H1 (cell line): Measurements from ENCODE around the gene NOTUM. TPM values are rescaled to one million over a fixed set of nuclear protein-coding genes. Genes with fewer than 3 reads are reported as not detected.

Experiments
- CTCF ChIA-PET: fragments of 300-600 bp; sonication (Branson Sonifier 250); formaldehyde crosslinking; loops from one replicate; lab custom pipeline; 2021; ENCODE audit not compliant: partially characterized antibody; lab: Charles Lee
- POLR2A ChIA-PET: fragments of 300-600 bp; sonication (Branson Sonifier 250); formaldehyde crosslinking; loops from one replicate; lab custom pipeline; 2021; ENCODE audit warnings: inconsistent platforms; ENCODE audit not compliant: partially characterized antibody; lab: Charles Lee
- DNase-seq, 2 experiments: peaks; one replicate each; pipeline versions ENCODE4 v3.0.0 to v3.0.0-alpha.2; 2010 to 2022; ENCODE audit warnings: low spot score in 2 of 2, low read depth in 1 of 2, mixed read lengths in 1 of 2
- FAIRE-seq: peaks from 2 replicates; lab custom pipeline; 2011; peaks lifted over from hg19 to GRCh38; lab: Jason Lieb, UNC
- H2AFZ ChIP-seq: 2 replicates; pipeline ENCODE4 v1.8.1; 2012; ENCODE audit warnings: low read length, inconsistent platforms
- H2AK5ac ChIP-seq: 2 replicates; pipeline ENCODE4 v1.6.1; 2013; ENCODE audit warnings: low read depth, low read length
- H2BK120ac ChIP-seq: replicated peaks from 2 replicates; pipeline ENCODE3; 2013; ENCODE audit warnings: low read depth, low read length, inconsistent platforms
- H2BK12ac ChIP-seq: 2 replicates; pipeline ENCODE4 v1.6.1; 2013; ENCODE audit warnings: low read depth, low read length
- H2BK15ac ChIP-seq: 2 replicates; pipeline ENCODE4 v1.6.1; 2013; ENCODE audit warnings: low read length
- H2BK20ac ChIP-seq: 2 replicates; pipeline ENCODE4 v1.6.1; 2013; ENCODE audit warnings: low read length
- H2BK5ac ChIP-seq: 2 replicates; pipeline ENCODE4 v1.6.1; 2013; ENCODE audit warnings: low read depth, low read length
- H3K14ac ChIP-seq: 2 replicates; pipeline ENCODE4 v1.6.1; 2013; ENCODE audit warnings: inconsistent platforms; ENCODE audit not compliant: insufficient read length
- H3K18ac ChIP-seq: 2 replicates; pipeline ENCODE4 v1.6.1; 2013; ENCODE audit warnings: low read length; ENCODE audit errors: extremely low read depth
- H3K23ac ChIP-seq: 2 replicates; pipeline ENCODE4 v1.6.1; 2013; ENCODE audit warnings: inconsistent platforms; ENCODE audit not compliant: insufficient read length
- H3K23me2 ChIP-seq: 2 replicates; pipeline ENCODE4 v1.6.1; 2013; ENCODE audit warnings: low read depth, low read length
- H3K27ac ChIP-seq: 2 replicates; pipeline ENCODE4 v1.6.1; 2011; ENCODE audit warnings: low read depth, low read length, inconsistent platforms
- H3K27me3 ChIP-seq, 4 experiments: replicated peaks in 1 of 4; 1 replicate in 1 of 4; 2 replicates in 3 of 4; pipeline versions ENCODE4 v1.6.1 to v1.8.1; 2011 to 2013; ENCODE audit warnings: low read length in 3 of 4, mild to moderate bottlenecking in 3 of 4, inconsistent platforms in 2 of 4, mixed read lengths in 2 of 4, moderate library complexity in 1 of 4; ENCODE audit not compliant: control insufficient read depth in 3 of 4, insufficient read depth in 3 of 4; ENCODE audit errors: extremely low read depth in 1 of 4
- H3K36me3 ChIP-seq, 4 experiments: 2 replicates each; pipeline versions ENCODE4 v1.6.1 to v1.8.1; 2011 to 2013; ENCODE audit warnings: mild to moderate bottlenecking in 4 of 4, low read length in 3 of 4, moderate library complexity in 2 of 4, control low read depth in 1 of 4, inconsistent platforms in 1 of 4; ENCODE audit not compliant: insufficient read depth in 4 of 4, control insufficient read depth in 2 of 4
- H3K4ac ChIP-seq: replicated peaks from 2 replicates; pipeline ENCODE3; 2013; ENCODE audit warnings: low read length, low read depth, mixed read lengths, inconsistent platforms; ENCODE audit not compliant: insufficient read length
- H3K4me1 ChIP-seq, 4 experiments: replicated peaks in 1 of 4; 1 replicate in 1 of 4; 2 replicates in 3 of 4; pipeline versions ENCODE4 v1.6.1 to v1.8.1; 2011 to 2013; ENCODE audit warnings: low read length in 3 of 4, inconsistent platforms in 2 of 4, mixed read lengths in 1 of 4; ENCODE audit not compliant: insufficient read depth in 4 of 4, control insufficient read depth in 3 of 4
- H3K4me2 ChIP-seq, 2 experiments: 2 replicates each; pipeline versions ENCODE4 v1.6.1 to v1.8.1; 2011 to 2013; ENCODE audit warnings: low read depth in 2 of 2, low read length in 2 of 2, control low read depth in 1 of 2, inconsistent platforms in 1 of 2, mild to moderate bottlenecking in 1 of 2; ENCODE audit not compliant: insufficient read depth in 1 of 2
- H3K4me3 ChIP-seq, 4 experiments: fragments of 200-600, 300-600 bp in 1 of 4; sonication (generic), shearing (Covaris generic), sonication (Bioruptor Twin) in 1 of 4; 2 replicates each; pipeline versions ENCODE4 v1.5.1 to v1.8.1; 2011 to 2016; ENCODE audit warnings: low read length in 4 of 4, low read depth in 3 of 4, control low read depth in 2 of 4, inconsistent platforms in 2 of 4, mild to moderate bottlenecking in 2 of 4, mixed read lengths in 1 of 4, moderate library complexity in 1 of 4; ENCODE audit not compliant: insufficient read depth in 2 of 4; ENCODE audit errors: extremely low read depth in 1 of 4
- H3K56ac ChIP-seq: replicated peaks from 2 replicates; pipeline ENCODE3; 2013; ENCODE audit warnings: low read depth, mild to moderate bottlenecking, mixed read lengths, low read length, inconsistent platforms; ENCODE audit not compliant: insufficient read length
- H3K79me1 ChIP-seq: 2 replicates; pipeline ENCODE4 v1.6.1; 2013; ENCODE audit warnings: low read depth, low read length, control low read depth
- H3K79me2 ChIP-seq, 2 experiments: 2 replicates each; pipeline versions ENCODE4 v1.6.1 to v1.8.1; 2012 to 2013; ENCODE audit warnings: low read length in 2 of 2, mild to moderate bottlenecking in 2 of 2, inconsistent platforms in 1 of 2; ENCODE audit not compliant: insufficient read depth in 2 of 2, control insufficient read depth in 1 of 2
- H3K9ac ChIP-seq, 4 experiments: replicated peaks in 1 of 4; 1 replicate in 1 of 4; 2 replicates in 3 of 4; pipeline versions ENCODE4 v1.6.1 to v1.8.1; 2011 to 2013; ENCODE audit warnings: low read depth in 3 of 4, low read length in 3 of 4, control low read depth in 2 of 4, mild to moderate bottlenecking in 2 of 4, moderate library complexity in 2 of 4, inconsistent platforms in 1 of 4; ENCODE audit errors: extremely low read depth in 1 of 4
- H3K9me3 ChIP-seq, 2 experiments: 2 replicates each; pipeline versions ENCODE4 v1.6.1 to v1.8.1; 2012 to 2013; ENCODE audit warnings: mild to moderate bottlenecking in 2 of 2, moderate library complexity in 2 of 2, control low read depth in 1 of 2, inconsistent platforms in 1 of 2, low read depth in 1 of 2, low read length in 1 of 2, mixed read lengths in 1 of 2; ENCODE audit not compliant: insufficient read depth in 2 of 2
- H4K20me1 ChIP-seq, 2 experiments: replicated peaks in 1 of 2; 2 replicates each; pipeline versions ENCODE3 to v1.8.1; 2011 to 2013; ENCODE audit warnings: inconsistent platforms in 2 of 2, low read length in 2 of 2, mild to moderate bottlenecking in 1 of 2; ENCODE audit not compliant: insufficient read depth in 2 of 2, control insufficient read depth in 1 of 2
- H4K5ac ChIP-seq: 2 replicates; pipeline ENCODE4 v1.6.1; 2013; ENCODE audit warnings: low read length, low read depth, mixed read lengths, inconsistent platforms; ENCODE audit not compliant: insufficient read length
- H4K8ac ChIP-seq: 2 replicates; pipeline ENCODE4 v1.8.0; 2013; ENCODE audit warnings: mild to moderate bottlenecking, moderate library complexity, low read length, inconsistent platforms; ENCODE audit not compliant: insufficient read depth; ENCODE audit errors: extremely low read depth
- H4K91ac ChIP-seq: replicated peaks from 2 replicates; pipeline ENCODE3; 2013; ENCODE audit warnings: low read length, mixed read lengths, inconsistent platforms; ENCODE audit not compliant: insufficient read length
- EGR1 ChIP-seq: IDR thresholded peaks from 2 replicates; pipeline ENCODE4 v1.6.1; 2011; ENCODE audit warnings: low read depth, low read length, borderline replicate concordance
- KDM1A ChIP-seq: fragments of 200-600, 300-600 bp; sonication (generic); IDR thresholded peaks from 2 replicates; pipeline ENCODE4 v1.7.1; 2016; ENCODE audit warnings: mild to moderate bottlenecking, low read length, borderline replicate concordance
- NANOG ChIP-seq: IDR thresholded peaks from 2 replicates; pipeline ENCODE4 v1.6.1; 2011; ENCODE audit warnings: low read length, low read depth, mild to moderate bottlenecking, inconsistent platforms; ENCODE audit not compliant: insufficient read depth, poor library complexity, severe bottlenecking
- POU5F1 ChIP-seq: IDR thresholded peaks from 2 replicates; pipeline ENCODE4 v1.6.1; 2011; ENCODE audit warnings: low read depth, mild to moderate bottlenecking, low read length, moderate library complexity
- RAD21 ChIP-seq, 2 experiments: IDR thresholded peaks in 1 of 2; conservative IDR thresholded peaks in 1 of 2; 2 replicates each; pipeline ENCODE4 v1.6.1; 2011; ENCODE audit warnings: low read depth in 2 of 2, low read length in 2 of 2, improper control_type of control experiment in 1 of 2, inconsistent platforms in 1 of 2, mild to moderate bottlenecking in 1 of 2, moderate library complexity in 1 of 2
- RXRA ChIP-seq: IDR thresholded peaks from 2 replicates; pipeline ENCODE4 v1.6.1; 2011; ENCODE audit warnings: low read depth, mild to moderate bottlenecking, low read length, moderate library complexity; ENCODE audit not compliant: insufficient read depth
- SAP30 ChIP-seq: fragments of 300-600 bp; sonication (generic); IDR thresholded peaks from 2 replicates; pipeline ENCODE4 v1.7.1; 2012; ENCODE audit warnings: low read length, moderate library complexity, mild to moderate bottlenecking, inconsistent platforms; ENCODE audit not compliant: insufficient read depth, insufficient replicate concordance
- SIX5 ChIP-seq: IDR thresholded peaks from 2 replicates; pipeline ENCODE4 v1.6.1; 2011; ENCODE audit warnings: mild to moderate bottlenecking, low read depth, low read length
- SP1 ChIP-seq: IDR thresholded peaks from 2 replicates; pipeline ENCODE4 v1.6.1; 2011; ENCODE audit warnings: low read depth, low read length
- TBP ChIP-seq: IDR thresholded peaks from 2 replicates; pipeline ENCODE4 v1.6.1; 2011; ENCODE audit warnings: low read depth, low read length, improper control_type of control experiment
- TEAD4 ChIP-seq: IDR thresholded peaks from 2 replicates; pipeline ENCODE4 v1.6.1; 2012; ENCODE audit warnings: low read depth, low read length, inconsistent platforms, mixed read lengths
- WGBS, 2 experiments: shearing (Covaris generic) in 1 of 2; methylation state at CpG; one replicate each; pipeline versions ENCODE4 v1.1.6 to v1.1.7; 2013 to 2015; ENCODE audit warnings: low lambda C conversion rate in 2 of 2, mixed read lengths in 2 of 2, inconsistent platforms in 1 of 2, low coverage in 1 of 2, missing lambda C conversion rate in 1 of 2; ENCODE audit not compliant: insufficient replicate concordance in 2 of 2, insufficient coverage in 1 of 2, insufficient read length in 1 of 2; ENCODE audit errors: extremely low coverage in 1 of 2, missing lambda C conversion rate in 1 of 2; 5-methylcytosine and 5-hydroxymethylcytosine counted together
- polyA plus RNA-seq, 7 experiments: library from polyadenylated mRNA; depleted of rRNA in 3 of 7; stranded (reverse) in 5 of 7; unstranded in 2 of 7; fragments of >200 nt in 5 of 7; fragments of 200-250 nt in 2 of 7; gene quantifications; 1 replicate in 5 of 7; 2 replicates in 1 of 7; 4 replicates in 1 of 7; pipeline versions ENCODE4 v1.2.1 to v1.2.3, GENCODE V29; 2011 to 2013; ENCODE audit warnings: missing spikeins in 2 of 7, mixed read lengths in 2 of 7
- total RNA-seq: library from RNA; stranded (reverse); fragmentation: NEBNext Ultra II Directional; extraction: Animal tissue kit (Norgen Biotek cat#: 25700); gene quantifications from 2 replicates; pipeline ENCODE4 v1.2.1, GENCODE V29; 2021

Gene NOTUM
- total and polyA plus RNA-seq, 2 of the 8 experiments (the other 6 are each of a cell fraction or from before 2014, with no cell fraction given): 0.45 to 0.76 TPM

DNA sequence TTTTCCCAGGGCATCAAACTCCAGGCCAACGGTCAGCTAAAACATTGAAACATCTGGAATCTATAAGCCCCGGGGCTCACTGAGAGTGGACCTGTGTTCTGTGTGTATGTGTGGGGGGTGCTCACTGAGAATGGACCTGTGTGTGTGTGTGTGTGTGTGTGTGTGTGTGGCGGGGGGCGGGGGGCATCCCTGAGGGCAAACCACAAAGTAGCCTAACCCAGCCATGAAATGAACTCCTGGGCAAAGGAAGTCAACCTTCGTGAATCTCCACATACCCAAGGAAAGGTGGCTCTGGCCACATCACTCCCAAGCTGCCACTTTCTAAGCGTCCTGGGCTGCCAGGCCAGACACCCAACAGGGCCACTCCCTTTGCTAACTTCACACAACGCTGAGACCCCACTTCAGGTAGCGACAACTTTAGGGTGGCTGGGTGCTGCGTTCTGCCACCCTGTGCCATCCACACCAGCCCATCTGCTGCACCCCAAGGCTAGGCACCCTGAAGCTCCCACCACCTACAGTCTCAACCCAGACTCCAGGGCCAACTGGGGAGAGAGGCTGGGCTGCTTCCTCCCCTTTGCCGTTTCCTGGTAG is 35.0 kb downstream of the NOTUM start:
- Histone ChIP-seq H4K5ac (no peak overlapping the region), H4K20me1 (peaks cover 8 to 24% of the 10 kb centered on the region in 2 experiments), H3K56ac (no peak overlapping the region), H2AK5ac (no peak overlapping the region), H3K27ac (no peak overlapping the region; the same call in 1 of the 2 replicates), H3K79me2 (peaks cover 12 to 54% of the 10 kb centered on the region in 2 experiments; a peak in 3 of 4 replicates), H3K23me2 (peaks cover 15% of the 10 kb centered on the region; the same call in 1 of the 2 replicates), H2BK5ac (peak overlapping the region; percentile 75; the same call in 1 of the 2 replicates), H3K4ac (no peak overlapping the region), H3K14ac (no peak overlapping the region), H3K4me2 (peak overlapping the region; percentile 78 to 88), H3K27me3 (peaks cover 0 to 12% (median 9%) of the 10 kb centered on the region in 4 experiments; a peak in 4 of 7 replicates), H2AFZ (no peak overlapping the region), H3K36me3 (peaks cover 3 to 15% (median 5%) of the 10 kb centered on the region in 4 experiments; a peak in 5 of 8 replicates), H4K8ac (peak overlapping the region; percentile 30), H4K91ac (peak overlapping the region; percentile 5), H3K9me3 (no peaks in the 10 kb centered on the region), H2BK120ac (no peak overlapping the region), H3K23ac (no peak overlapping the region), H2BK12ac (peak overlapping the region; percentile 68; the same call in 1 of the 2 replicates), H3K9ac (peak overlapping the region in 2 of 4 experiments; percentile 45 to 52; a peak in 3 of 7 replicates), H2BK15ac (peak overlapping the region; percentile 81; the same call in 1 of the 2 replicates), H3K79me1 (peaks cover 34% of the 10 kb centered on the region), H3K4me1 (peaks cover 0 to 41% (median 32%) of the 10 kb centered on the region in 4 experiments; a peak in 6 of 7 replicates), H3K4me3 (peak overlapping the region; percentile 67 to 89 (median 70)), H2BK20ac (no peak overlapping the region), H3K18ac (no peak overlapping the region)
- WGBS, 2 experiments: 59% methylated on average over 9 of the region's 10 CpGs; no CpG with 5 or more reads in 1 of the 2 experiments
- FAIRE-seq (no peak), DNase-seq (no peak)
- TF ChIP-seq RAD21 (IDR thresholded peaks at IDR 0.05 in 1 of 2, conservative IDR thresholded peaks at IDR 0.05 in 1 of 2; ENCODE audit: low read depth in 2 of 2, low read length in 2 of 2) (no peak), NANOG (no peak), SP1 (no peak), POU5F1 (no peak), KDM1A (no peak), RXRA (no peak), SAP30 (no peak), TBP (no peak), EGR1 (no peak), TEAD4 (no peak), SIX5 (no peak)
- POLR2A ChIA-PET: interaction anchor here (0.7 to 14.6 kb wide), 25 partner anchors 12 to 139 kb away, joined by 3 to 150 read pairs (median 4); partner anchors contain the start of genes ARHGDIA, MCRIP1, NPB and PCYT2
- CTCF ChIA-PET: interaction anchor here (0.6 to 2.5 kb wide), 11 partner anchors 9 to 168 kb away, joined by 3 to 12 read pairs (median 5); no protein-coding TSS in a partner anchor
